ENCODE measurements around the gene ADGRB3. TPM values are rescaled to one million over a fixed set of nuclear protein-coding genes. Genes with fewer than 3 reads are reported as not detected.

Gene ADGRB3
- total RNA-seq, 2 experiments from 2014 or later = not detected

DNA sequence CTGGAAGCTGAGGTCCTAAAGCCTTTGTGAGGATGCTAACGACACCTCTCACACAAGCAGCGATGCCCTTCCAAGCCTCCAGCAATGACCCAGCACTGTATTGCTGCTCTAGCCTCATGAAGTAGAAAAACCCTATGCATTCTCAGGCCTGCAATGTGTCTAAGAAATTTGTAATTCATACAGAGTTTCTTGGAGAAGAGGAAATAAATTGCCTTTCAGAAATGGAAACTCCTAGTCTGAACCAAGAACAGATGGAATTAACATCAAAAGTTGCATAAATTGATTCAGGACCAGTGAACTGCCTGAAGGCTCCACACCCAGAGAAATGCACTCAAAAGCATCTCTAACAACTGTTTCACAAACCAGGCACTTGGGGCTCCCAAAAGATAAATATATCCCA is 353.6 kb downstream of the ADGRB3 start:
- no peak overlapping the region for H3K4me3 Mint-ChIP-seq
- H3K36me3 Mint-ChIP-seq (ENCODE audit: low read depth) = no peaks in the 10 kb centered on the region
- POLR2A ChIA-PET = no interaction called here
- no peak for DNase-seq
- H3K27me3 Mint-ChIP-seq = no peaks in the 10 kb centered on the region
- no peaks in the 10 kb centered on the region for H3K4me1 Mint-ChIP-seq
- CTCF ChIA-PET = no interaction called here
- H3K27ac Mint-ChIP-seq = no peak overlapping the region
- no peaks in the 10 kb centered on the region for H3K9me3 Mint-ChIP-seq

DNA sequence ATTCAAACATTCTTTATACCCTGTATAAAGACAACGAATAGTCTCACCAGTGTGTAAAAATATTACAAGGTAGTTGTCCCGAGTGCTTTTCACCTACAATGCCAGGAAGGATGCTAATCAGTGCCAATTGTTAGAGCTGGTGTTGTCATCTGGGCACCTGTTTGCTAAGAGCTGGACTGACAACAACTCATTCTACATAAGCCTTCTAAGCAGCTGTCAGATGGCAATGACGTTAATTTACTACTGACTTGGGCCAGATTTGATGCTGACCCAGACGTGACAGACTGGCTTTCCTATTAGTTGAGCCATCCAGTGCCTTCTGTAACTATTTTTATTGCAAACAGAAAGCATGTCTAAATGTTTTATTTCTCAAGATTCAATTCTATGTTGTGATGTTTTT is 355.2 kb downstream of the ADGRB3 start:
- no peaks in the 10 kb centered on the region for H3K4me1 Mint-ChIP-seq
- no peaks in the 10 kb centered on the region for H3K36me3 Mint-ChIP-seq (ENCODE audit: low read depth)
- no peak for DNase-seq
- ChIA-PET CTCF (no interaction called here), POLR2A (no interaction called here)
- no peak overlapping the region for H3K4me3 Mint-ChIP-seq
- H3K9me3 Mint-ChIP-seq = no peaks in the 10 kb centered on the region
- no peak overlapping the region for H3K27ac Mint-ChIP-seq
- no peaks in the 10 kb centered on the region for H3K27me3 Mint-ChIP-seq

DNA sequence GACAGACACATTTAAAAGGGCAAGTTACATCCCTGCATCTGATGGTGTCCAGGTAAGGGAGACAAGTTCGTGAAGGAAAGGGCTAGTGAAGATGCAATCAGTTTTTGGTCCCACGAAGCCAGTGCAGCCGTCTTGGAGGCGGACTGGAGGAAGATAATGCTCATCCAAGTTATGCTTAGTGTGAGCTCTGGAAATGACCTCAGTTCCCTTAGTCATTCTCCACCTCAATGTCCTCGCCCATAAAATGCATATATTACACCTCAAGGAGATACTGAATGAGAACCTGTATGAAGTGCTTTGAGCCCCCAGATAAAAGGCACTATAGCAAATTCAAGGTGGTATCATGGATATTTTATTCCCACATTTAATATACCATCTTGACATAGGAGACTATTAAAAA is 358.8 kb downstream of the ADGRB3 start:
- Mint-ChIP-seq H3K9me3 (no peaks in the 10 kb centered on the region), H3K4me3 (no peak overlapping the region), H3K36me3 (ENCODE audit: low read depth) (no peaks in the 10 kb centered on the region), H3K4me1 (no peaks in the 10 kb centered on the region), H3K27ac (no peak overlapping the region), H3K27me3 (no peaks in the 10 kb centered on the region)
- ChIA-PET POLR2A (no interaction called here), CTCF (interaction anchor here (0.6 kb wide), 1 partner anchor 34 kb away, joined by 3 read pairs; no protein-coding TSS in a partner anchor)
- no peak for DNase-seq

DNA sequence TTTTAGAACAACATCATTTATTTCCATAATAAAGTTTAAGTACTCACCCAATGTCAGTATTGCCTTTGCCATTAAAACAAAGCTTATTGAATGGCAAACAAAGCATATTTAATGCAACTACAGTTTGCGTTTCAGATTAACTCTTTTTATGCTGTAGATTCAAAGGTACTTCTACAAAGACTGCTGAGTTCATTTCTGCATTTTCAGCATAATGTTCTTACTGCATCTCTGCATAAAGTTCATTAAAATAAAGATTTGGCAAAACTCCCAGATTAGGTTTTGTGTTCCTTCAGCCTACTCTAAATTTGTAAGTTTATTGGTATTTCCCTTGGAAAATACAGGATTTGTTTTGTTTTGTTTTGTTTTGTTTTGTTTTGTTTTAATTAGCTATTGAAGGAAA is 359.4 kb downstream of the ADGRB3 start:
- H3K9me3 Mint-ChIP-seq = no peaks in the 10 kb centered on the region
- no peak for DNase-seq
- H3K36me3 Mint-ChIP-seq (ENCODE audit: low read depth) = no peaks in the 10 kb centered on the region
- no peaks in the 10 kb centered on the region for H3K4me1 Mint-ChIP-seq
- POLR2A ChIA-PET = no interaction called here
- H3K27ac Mint-ChIP-seq = no peak overlapping the region
- no peaks in the 10 kb centered on the region for H3K27me3 Mint-ChIP-seq
- H3K4me3 Mint-ChIP-seq = no peak overlapping the region
- CTCF ChIA-PET = interaction anchor here (0.6 kb wide), 1 partner anchor 33 kb away, joined by 3 read pairs; no protein-coding TSS in a partner anchor

DNA sequence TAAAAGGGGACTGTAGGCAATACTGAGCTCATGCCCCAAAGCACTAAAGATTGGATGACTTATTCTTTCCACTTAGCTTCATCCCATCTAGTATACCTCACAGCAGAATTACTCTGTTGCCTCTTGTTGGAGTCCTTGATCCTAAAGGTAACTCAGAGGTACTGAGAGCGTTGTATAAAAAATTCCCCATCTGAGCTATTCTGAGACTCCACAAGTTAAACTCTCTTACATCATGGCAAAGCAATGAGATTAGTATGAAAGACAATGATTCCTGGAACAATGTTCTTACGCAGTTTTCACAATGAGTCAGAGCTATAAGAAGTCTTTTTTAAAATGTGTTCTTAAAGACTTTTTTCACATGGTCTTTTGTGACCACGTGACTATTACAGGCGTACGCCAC is 370.1 kb downstream of the ADGRB3 start:
- Mint-ChIP-seq H3K36me3 (ENCODE audit: low read depth) (no peaks in the 10 kb centered on the region), H3K4me1 (no peaks in the 10 kb centered on the region), H3K27me3 (no peaks in the 10 kb centered on the region), H3K27ac (no peak overlapping the region), H3K9me3 (no peaks in the 10 kb centered on the region), H3K4me3 (no peak overlapping the region)
- ChIA-PET CTCF (no interaction called here), POLR2A (no interaction called here)
- DNase-seq = no peak

DNA sequence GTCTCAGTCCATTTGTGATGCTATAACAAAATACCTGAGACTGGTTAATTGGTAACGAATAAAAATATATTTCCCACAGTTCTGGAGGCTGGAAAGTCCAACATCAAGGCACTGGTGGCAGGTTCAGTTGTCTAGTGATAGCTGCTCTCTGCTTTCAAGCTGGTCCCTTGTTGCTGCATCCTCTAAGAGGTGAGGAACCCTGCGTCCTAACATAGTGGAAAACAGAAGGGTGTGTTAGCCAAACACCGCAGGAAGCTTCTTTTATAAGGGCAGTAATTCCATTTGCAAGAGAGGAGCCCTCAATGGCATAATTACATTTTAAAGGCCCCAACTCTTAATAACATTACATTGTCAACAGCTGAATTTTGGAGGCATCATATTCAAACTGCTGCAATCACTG is 372.7 kb downstream of the ADGRB3 start:
- no peak overlapping the region for H3K27ac Mint-ChIP-seq
- H3K27me3 Mint-ChIP-seq = no peaks in the 10 kb centered on the region
- H3K4me3 Mint-ChIP-seq = no peak overlapping the region
- ChIA-PET POLR2A (no interaction called here), CTCF (interaction anchor here (0.6 kb wide), 1 partner anchor 53 kb away, joined by 9 read pairs; no protein-coding TSS in a partner anchor)
- H3K36me3 Mint-ChIP-seq (ENCODE audit: low read depth) = no peaks in the 10 kb centered on the region
- no peak for DNase-seq
- H3K9me3 Mint-ChIP-seq = no peaks in the 10 kb centered on the region
- no peaks in the 10 kb centered on the region for H3K4me1 Mint-ChIP-seq

DNA sequence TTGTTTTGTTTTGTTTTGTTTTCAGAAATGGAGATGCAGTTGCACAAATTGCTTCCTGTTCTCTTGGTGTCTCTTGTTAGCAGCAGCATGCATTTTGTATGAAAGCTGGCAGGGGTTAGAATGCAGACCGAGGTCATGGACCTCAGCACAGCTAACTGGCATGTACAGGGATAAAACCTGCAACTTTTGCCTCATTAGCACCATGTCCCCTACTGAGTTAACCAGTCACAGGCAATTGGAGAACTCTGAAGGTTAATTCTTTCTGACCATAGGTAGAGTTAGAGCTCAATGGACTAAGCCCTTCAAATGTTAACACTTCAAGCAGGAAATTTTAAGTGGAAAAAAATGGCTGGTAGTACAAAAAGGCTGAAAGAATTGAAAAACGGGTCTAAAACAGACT is 377.1 kb downstream of the ADGRB3 start:
- H3K4me1 Mint-ChIP-seq = no peaks in the 10 kb centered on the region

DNA sequence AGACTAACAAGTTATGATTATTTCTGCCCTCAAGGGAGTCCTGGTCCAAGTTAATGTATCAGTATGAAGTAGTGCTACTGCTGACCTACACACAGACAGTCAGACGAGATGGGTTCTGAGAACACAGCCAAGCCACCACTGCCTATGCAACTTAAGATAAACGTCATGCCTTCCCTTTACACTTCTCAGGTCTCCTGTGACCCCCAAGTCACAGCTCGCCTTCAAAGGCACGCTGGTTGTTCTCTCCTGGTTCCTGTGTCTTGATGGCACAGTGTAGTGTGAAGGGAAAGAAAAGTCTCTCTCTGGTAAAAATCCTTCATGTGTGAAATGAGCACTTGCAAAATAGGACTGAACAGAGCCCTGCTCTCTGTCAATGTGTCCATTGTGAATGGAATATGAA is 377.8 kb downstream of the ADGRB3 start:
- ChIA-PET POLR2A (no interaction called here), CTCF (no interaction called here)
- no peak for DNase-seq
- Mint-ChIP-seq H3K4me1 (no peaks in the 10 kb centered on the region), H3K27me3 (no peaks in the 10 kb centered on the region), H3K36me3 (ENCODE audit: low read depth) (no peaks in the 10 kb centered on the region), H3K27ac (no peak overlapping the region), H3K9me3 (no peaks in the 10 kb centered on the region), H3K4me3 (no peak overlapping the region)

More for the DNA sequence above, 377.1 kb downstream of the ADGRB3 start:
- Mint-ChIP-seq H3K9me3 (no peaks in the 10 kb centered on the region), H3K36me3 (ENCODE audit: low read depth) (no peaks in the 10 kb centered on the region), H3K4me3 (no peak overlapping the region), H3K27me3 (no peaks in the 10 kb centered on the region), H3K27ac (no peak overlapping the region)
- ChIA-PET CTCF (no interaction called here), POLR2A (no interaction called here)
- no peak for DNase-seq

DNA sequence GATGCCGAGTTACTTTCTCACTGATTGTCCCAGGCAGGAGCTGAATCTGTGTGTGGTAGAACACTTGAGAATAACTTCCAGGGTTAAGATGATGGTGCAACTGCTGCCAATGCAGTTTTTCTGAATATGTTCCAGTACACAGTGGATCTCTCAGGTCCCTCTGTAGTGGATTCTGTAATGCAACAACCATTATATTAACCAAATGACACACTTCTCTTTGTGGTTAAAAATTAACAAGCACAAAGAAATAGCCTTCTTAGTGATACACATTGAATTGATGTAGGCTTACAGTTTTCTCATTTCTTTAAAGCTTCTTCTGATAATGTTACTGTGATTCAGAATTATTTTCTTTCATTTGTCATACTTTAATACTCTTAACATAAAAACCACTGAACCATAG is 383.8 kb downstream of the ADGRB3 start:
- ChIA-PET POLR2A (no interaction called here), CTCF (no interaction called here)

DNA sequence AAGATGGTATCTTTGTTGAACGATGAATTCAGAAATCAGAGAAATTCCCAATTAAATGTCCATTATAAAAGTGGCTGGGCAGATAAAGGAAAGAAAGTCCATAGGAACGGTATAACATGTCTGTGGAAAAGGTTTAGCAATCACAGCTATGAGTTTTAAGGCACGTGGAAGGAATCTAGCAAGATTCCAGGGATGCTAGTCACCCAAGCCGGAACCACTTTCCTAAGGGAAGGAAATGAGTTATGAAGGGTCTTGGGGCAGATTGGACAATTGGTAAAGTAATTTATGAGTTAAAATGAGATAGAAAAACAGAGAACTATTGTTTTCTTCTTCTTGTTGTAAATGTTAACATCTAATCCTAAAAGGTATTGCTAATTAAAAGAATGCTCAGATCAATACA is 384.8 kb downstream of the ADGRB3 start:
- DNase-seq = no peak
- CTCF ChIA-PET = no interaction called here
- POLR2A ChIA-PET = no interaction called here
- Mint-ChIP-seq H3K27ac (no peak overlapping the region), H3K27me3 (no peaks in the 10 kb centered on the region), H3K36me3 (ENCODE audit: low read depth) (no peaks in the 10 kb centered on the region), H3K4me1 (no peaks in the 10 kb centered on the region), H3K9me3 (no peaks in the 10 kb centered on the region), H3K4me3 (no peak overlapping the region)

More for the DNA sequence above, 383.8 kb downstream of the ADGRB3 start:
- H3K9me3 Mint-ChIP-seq = no peaks in the 10 kb centered on the region
- DNase-seq = no peak
- H3K4me1 Mint-ChIP-seq = no peaks in the 10 kb centered on the region
- no peaks in the 10 kb centered on the region for H3K27me3 Mint-ChIP-seq
- no peak overlapping the region for H3K4me3 Mint-ChIP-seq
- no peaks in the 10 kb centered on the region for H3K36me3 Mint-ChIP-seq (ENCODE audit: low read depth)
- H3K27ac Mint-ChIP-seq = no peak overlapping the region

DNA sequence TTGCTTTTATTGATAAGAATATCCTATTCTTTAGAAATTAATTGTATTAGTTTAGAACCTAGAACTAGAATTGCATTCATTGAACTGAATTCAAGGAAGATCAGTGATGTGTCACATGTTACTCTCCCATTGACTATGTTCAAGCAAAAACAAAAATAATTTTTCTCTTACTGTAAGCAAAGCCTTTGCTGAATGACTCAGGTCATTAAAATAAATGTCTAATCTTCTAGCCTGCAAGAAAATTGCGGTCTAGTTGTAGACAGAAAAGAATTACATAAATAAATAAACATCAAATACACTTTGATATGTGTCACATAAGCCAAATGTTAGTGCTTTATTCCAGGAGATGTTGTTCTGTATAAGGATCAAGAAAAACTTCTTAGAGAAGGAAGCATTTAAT is 387.9 kb downstream of the ADGRB3 start:
- DNase-seq = no peak
- Mint-ChIP-seq H3K27me3 (no peaks in the 10 kb centered on the region), H3K4me1 (no peaks in the 10 kb centered on the region), H3K27ac (no peak overlapping the region), H3K4me3 (no peak overlapping the region), H3K36me3 (ENCODE audit: low read depth) (no peaks in the 10 kb centered on the region), H3K9me3 (no peaks in the 10 kb centered on the region)
- ChIA-PET POLR2A (no interaction called here), CTCF (interaction anchor here (0.6 kb wide), 1 partner anchor 192 kb away, joined by 3 read pairs; no protein-coding TSS in a partner anchor)

DNA sequence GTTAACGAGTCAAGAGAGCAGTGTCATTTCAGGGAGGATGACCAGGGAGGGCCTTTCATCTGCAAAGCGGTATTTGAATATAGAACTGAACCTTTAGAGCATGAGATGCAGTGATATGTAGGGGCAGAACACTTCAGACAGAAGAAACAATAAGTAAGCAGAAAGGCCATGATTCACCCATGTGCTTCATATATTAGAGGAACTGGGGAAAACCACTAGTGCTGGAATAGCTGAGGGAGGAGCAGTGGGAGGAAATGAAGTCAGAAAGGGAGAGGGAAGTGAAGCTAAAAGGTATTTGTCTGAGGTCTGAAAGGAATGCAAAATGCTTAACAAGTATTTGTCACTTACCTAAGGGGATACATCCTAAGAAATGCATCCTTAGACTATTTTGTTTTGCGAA is 391.2 kb downstream of the ADGRB3 start:
- H3K27ac Mint-ChIP-seq = no peak overlapping the region
- H3K4me3 Mint-ChIP-seq = no peak overlapping the region
- ChIA-PET CTCF (interaction anchor here (1.5 kb wide), 1 partner anchor 8 kb away, joined by 4 read pairs; no protein-coding TSS in a partner anchor), POLR2A (no interaction called here)
- no peak for DNase-seq
- no peaks in the 10 kb centered on the region for H3K9me3 Mint-ChIP-seq
- H3K27me3 Mint-ChIP-seq = no peaks in the 10 kb centered on the region
- no peaks in the 10 kb centered on the region for H3K4me1 Mint-ChIP-seq
- H3K36me3 Mint-ChIP-seq (ENCODE audit: low read depth) = no peaks in the 10 kb centered on the region

DNA sequence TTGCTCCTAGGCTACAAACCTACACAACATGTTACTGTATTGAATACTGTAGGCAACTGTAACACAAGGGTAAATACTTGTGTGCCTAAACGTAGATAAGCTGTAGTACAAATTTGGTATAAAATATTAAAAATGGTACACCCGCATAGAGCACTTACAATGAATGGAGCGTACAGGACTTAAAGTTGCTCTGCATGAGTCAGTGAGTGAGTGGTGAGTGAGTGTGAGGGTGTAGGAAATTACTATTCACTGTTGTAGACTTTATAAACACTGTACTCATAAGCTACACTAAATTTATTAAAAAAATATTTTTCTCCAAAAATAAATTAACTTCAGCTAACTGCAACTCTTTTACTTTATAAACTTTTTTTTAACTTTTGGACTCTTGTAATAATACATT is 391.6 kb downstream of the ADGRB3 start:
- CTCF ChIA-PET = no interaction called here
- Mint-ChIP-seq H3K4me1 (no peaks in the 10 kb centered on the region), H3K36me3 (ENCODE audit: low read depth) (no peaks in the 10 kb centered on the region), H3K4me3 (no peak overlapping the region), H3K9me3 (no peaks in the 10 kb centered on the region), H3K27ac (no peak overlapping the region), H3K27me3 (no peaks in the 10 kb centered on the region)
- DNase-seq = no peak
- POLR2A ChIA-PET = no interaction called here

DNA sequence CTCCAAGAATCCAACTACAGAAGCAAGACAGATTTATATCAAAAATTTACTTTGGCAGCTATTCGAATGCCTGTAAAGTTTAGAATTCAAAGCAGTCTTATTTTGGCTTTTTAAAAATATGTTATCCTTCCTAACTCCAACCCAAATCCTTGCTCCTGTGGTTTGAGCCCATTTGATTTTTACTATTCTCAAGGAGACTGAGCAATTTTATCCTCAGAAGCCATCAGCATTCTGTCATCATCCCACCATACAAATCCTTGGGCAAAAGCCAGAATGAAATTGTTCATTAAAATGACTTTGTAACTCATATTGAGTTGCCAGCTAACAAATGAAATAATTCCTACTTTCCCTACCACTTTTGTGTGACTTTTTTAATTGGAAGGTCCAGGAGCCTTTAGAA is 392.8 kb downstream of the ADGRB3 start:
- Mint-ChIP-seq H3K9me3 (no peaks in the 10 kb centered on the region), H3K27me3 (no peaks in the 10 kb centered on the region), H3K36me3 (ENCODE audit: low read depth) (no peaks in the 10 kb centered on the region), H3K4me1 (no peaks in the 10 kb centered on the region), H3K4me3 (no peak overlapping the region), H3K27ac (no peak overlapping the region)
- POLR2A ChIA-PET = no interaction called here
- no peak for DNase-seq
- CTCF ChIA-PET = interaction anchor here (0.7 kb wide), 1 partner anchor 34 kb away, joined by 3 read pairs; no protein-coding TSS in a partner anchor
